HepG2 (cell line): Measurements from ENCODE around the gene PRELID1. TPM values are rescaled to one million over a fixed set of nuclear protein-coding genes. Genes with fewer than 3 reads are reported as not detected.

Experiments used
- ARID4A ChIP-seq: sonication (generic); formaldehyde crosslinking; IDR thresholded peaks from 2 replicates; pipeline ENCODE4 v1.5.0; 2020; ENCODE audit warnings: mild to moderate bottlenecking, missing genetic modification reagents, borderline replicate concordance
- CBX1 ChIP-seq: IDR thresholded peaks from one replicate; pipeline ENCODE4 v1.6.1; 2016; ENCODE audit warnings: antibody characterized with exemption, low read depth
- CREB1 ChIP-seq, 2 experiments: fragments of 450-650 bp in 1 of 2; IDR thresholded peaks; 2 replicates each; pipeline ENCODE4 v1.6.1; 2016 to 2017; ENCODE audit warnings: control low read depth in 1 of 2, mild to moderate bottlenecking in 1 of 2, missing compliant biosample characterization in 1 of 2, missing genetic modification characterization in 1 of 2
- EP300 ChIP-seq, 3 experiments: sonication (generic) in 1 of 3; formaldehyde crosslinking in 1 of 3; IDR thresholded peaks; 2 replicates each; pipeline versions ENCODE4 v1.5.1 to v1.6.1; 2011 to 2020; ENCODE audit warnings: low read depth in 2 of 3, low read length in 2 of 3, borderline replicate concordance in 1 of 3, improper control_type of control experiment in 1 of 3, mild to moderate bottlenecking in 1 of 3, missing genetic modification reagents in 1 of 3, moderate library complexity in 1 of 3
- ERF ChIP-seq: IDR thresholded peaks from 2 replicates; pipeline ENCODE4 v1.6.1; 2018; ENCODE audit warnings: missing biosample characterization, missing genetic modification reagents
- HOXA3 ChIP-seq: sonication (generic); formaldehyde crosslinking; IDR thresholded peaks from 2 replicates; pipeline ENCODE4 v1.5.0; 2020; ENCODE audit warnings: missing genetic modification reagents
- MAX ChIP-seq: IDR thresholded peaks from 2 replicates; pipeline ENCODE4 v1.6.1; 2012; ENCODE audit warnings: inconsistent platforms
- MXI1 ChIP-seq: IDR thresholded peaks from 3 replicates; pipeline ENCODE4 v1.6.1; 2012; ENCODE audit warnings: low read depth, low read length, inconsistent platforms, borderline replicate concordance
- ONECUT2 ChIP-seq: sonication (generic); formaldehyde crosslinking; IDR thresholded peaks from 2 replicates; pipeline ENCODE4 v1.4.0; 2020; ENCODE audit warnings: missing genetic modification reagents
- PAX8 ChIP-seq: sonication (generic); formaldehyde crosslinking; IDR thresholded peaks from 2 replicates; pipeline ENCODE4 v1.8.0; 2022; ENCODE audit warnings: mild to moderate bottlenecking, missing genetic modification reagents, borderline replicate concordance
- PAXIP1 ChIP-seq: sonication (generic); formaldehyde crosslinking; conservative IDR thresholded peaks from 2 replicates; pipeline ENCODE4 v1.4.0; 2020; ENCODE audit warnings: mild to moderate bottlenecking, missing genetic modification reagents, moderate library complexity
- PRDM15 ChIP-seq: sonication (generic); formaldehyde crosslinking; IDR thresholded peaks from 2 replicates; pipeline ENCODE4 v1.4.0; 2020; ENCODE audit warnings: missing genetic modification reagents
- ZBTB43 ChIP-seq: sonication (generic); formaldehyde crosslinking; conservative IDR thresholded peaks from 2 replicates; pipeline ENCODE4 v1.4.0; 2020; ENCODE audit warnings: missing genetic modification reagents
- ZNF138 ChIP-seq: sonication (generic); formaldehyde crosslinking; IDR thresholded peaks from 2 replicates; pipeline ENCODE4 v1.5.0; 2020; ENCODE audit warnings: mild to moderate bottlenecking, low read depth, missing genetic modification reagents
- ZNF788 ChIP-seq: sonication (generic); formaldehyde crosslinking; IDR thresholded peaks from 2 replicates; pipeline ENCODE4 v1.5.0; 2020; ENCODE audit warnings: mild to moderate bottlenecking, missing genetic modification reagents, borderline replicate concordance
- polyA plus RNA-seq, 8 experiments: library from polyadenylated mRNA; depleted of rRNA in 3 of 8; stranded (reverse) in 7 of 8; unstranded in 1 of 8; fragments of >200 nt; fragmentation: Illumina TruSeq in 4 of 8; extraction: Trizol in 4 of 8; gene quantifications; 2 replicates each; pipeline versions ENCODE4 v1.2.1 to v1.2.3, GENCODE V29; 2011 to 2016; ENCODE audit warnings: low read depth in 4 of 8, missing spikeins in 1 of 8, mixed read lengths in 1 of 8; ENCODE audit not compliant: insufficient read depth in 1 of 8
- total RNA-seq, 5 experiments: library from RNA; depleted of rRNA; stranded (reverse); fragments of >200 nt; fragmentation: Illumina TruSeq; extraction: Trizol; gene quantifications; 2 replicates each; pipeline ENCODE4 v1.2.3, GENCODE V29; 2016; ENCODE audit warnings: low read depth in 1 of 5

PRELID1 gene
- total and polyA plus RNA-seq, 2 of the 13 experiments (the other 11 are each of a cell fraction or from before 2014, with no cell fraction given) = 250 to 271 TPM

GRCh38 chr5:177317959-177318377 lies 14.4 kb downstream of the PRELID1 start (continued):
- TF ChIP-seq CBX1 (no peak), ZNF138 (CRISPR knock-in tag) (no peak), ARID4A (peak; percentile 21; the same call in 1 of the 2 replicates), MAX (0 out of 2 replicates have a peak, but pooled peaks have one; percentile 29), HOXA3 (CRISPR knock-in tag) (peak; percentile 20; the same call in 1 of the 2 replicates), PAXIP1 (CRISPR knock-in tag) (peak; percentile 36; the same call in 1 of the 2 replicates), MXI1 (0 out of 3 replicates have a peak, but pooled peaks have one; percentile 29), ZBTB43 (no peak), ONECUT2 (CRISPR knock-in tag) (peak; percentile 50; the same call in 1 of the 2 replicates), PRDM15 (no peak), EP300 (IDR thresholded peaks at IDR 0.05; ENCODE audit: low read depth in 2 of 2, low read length in 2 of 2) (peak in 1 of 2 experiments; percentile 25; a peak in 1 of 4 replicates), EP300 (CRISPR knock-in tag; IDR thresholded peaks at IDR 0.05; ENCODE audit: borderline replicate concordance) (no peak), ERF (CRISPR knock-in tag) (0 out of 2 replicates have a peak, but pooled peaks have one; percentile 38), ZNF788 (peak; percentile 23; the same call in 1 of the 2 replicates), PAX8 (no peak), CREB1 (IDR thresholded peaks at IDR 0.05) (no peak), CREB1 (CRISPR knock-in tag; IDR thresholded peaks at IDR 0.05) (peak; percentile 18; the same call in 1 of the 2 replicates)
